ENCODE results near the gene MRI1. TPM values are rescaled to one million over a fixed set of nuclear protein-coding genes. Genes with fewer than 3 reads are reported as not detected.
"Not testable (repeated sequence)": the region's sequence is repeated elsewhere in the genome, so short reads cannot be mapped to it uniquely, and the experiment has no call there.

Gene MRI1
- total RNA-seq, 4 donors from 2014 or later = 31.2 to 51.8 (median 42.2) TPM

GRCh38 chr19:13774217-13775191 is 10.2 kb downstream of the MRI1 start, which contains the start of gene C19orf53:
Gene C19orf53, plus strand, starts transcription at chr19:13774456. Its CDS starts 22 bp downstream, at chr19:13774478.
- no peaks in the 10 kb centered on the region for H3K9me3 ChIP-seq
- ATAC-seq = peak; percentile 97
- TF ChIP-seq POLR2AphosphoS5 (IDR thresholded peaks at IDR 0.05) (peak; percentile 99), POLR2A (IDR thresholded peaks at IDR 0.05) (peak; percentile 90 to 92), EP300 (IDR thresholded peaks at IDR 0.05) (no peak)
- TF ChIP-seq, protein P1, sequence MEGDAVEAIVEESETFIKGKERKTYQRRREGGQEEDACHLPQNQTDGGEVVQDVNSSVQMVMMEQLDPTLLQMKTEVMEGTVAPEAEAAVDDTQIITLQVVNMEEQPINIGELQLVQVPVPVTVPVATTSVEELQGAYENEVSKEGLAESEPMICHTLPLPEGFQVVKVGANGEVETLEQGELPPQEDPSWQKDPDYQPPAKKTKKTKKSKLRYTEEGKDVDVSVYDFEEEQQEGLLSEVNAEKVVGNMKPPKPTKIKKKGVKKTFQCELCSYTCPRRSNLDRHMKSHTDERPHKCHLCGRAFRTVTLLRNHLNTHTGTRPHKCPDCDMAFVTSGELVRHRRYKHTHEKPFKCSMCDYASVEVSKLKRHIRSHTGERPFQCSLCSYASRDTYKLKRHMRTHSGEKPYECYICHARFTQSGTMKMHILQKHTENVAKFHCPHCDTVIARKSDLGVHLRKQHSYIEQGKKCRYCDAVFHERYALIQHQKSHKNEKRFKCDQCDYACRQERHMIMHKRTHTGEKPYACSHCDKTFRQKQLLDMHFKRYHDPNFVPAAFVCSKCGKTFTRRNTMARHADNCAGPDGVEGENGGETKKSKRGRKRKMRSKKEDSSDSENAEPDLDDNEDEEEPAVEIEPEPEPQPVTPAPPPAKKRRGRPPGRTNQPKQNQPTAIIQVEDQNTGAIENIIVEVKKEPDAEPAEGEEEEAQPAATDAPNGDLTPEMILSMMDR (IDR thresholded peaks at IDR 0.05) = no peak
- H3K4me1 ChIP-seq = peaks cover 0 to 34% (median 12%) of the 10 kb centered on the region in 3 donors
- WGBS, 2 donors (ENCODE audit: low coverage in 1 of 2) = 1% methylated on average over 31 to 40 of the region's 61 CpGs
- H3K27me3 ChIP-seq = no peaks in the 10 kb centered on the region
- peak within 1 kb of the TSS; percentile 80 to 97 (median 94) for H3K27ac ChIP-seq
- peak within 1 kb of the TSS; percentile 77 to 93 for H3K4me3 ChIP-seq
- H3K36me3 ChIP-seq = peaks cover 0 to 65% of the 10 kb centered on the region in 2 donors

- Histone ChIP-seq H3K27me3 (no peaks in the 10 kb centered on the region), H3K4me3 (no peak overlapping the region), H3K9me3 (no peaks in the 10 kb centered on the region), H3K4me1 (peaks cover 0 to 53% (median 20%) of the 10 kb centered on the region in 3 donors), H3K36me3 (peaks cover 0 to 38% of the 10 kb centered on the region in 2 donors), H3K27ac (no peak overlapping the region)
- TF ChIP-seq EP300 (IDR thresholded peaks at IDR 0.05) = no peak
- TF ChIP-seq, protein P1 (IDR thresholded peaks at IDR 0.05) = no peak
- no peak for TF ChIP-seq POLR2A (IDR thresholded peaks at IDR 0.05)
- no peak for TF ChIP-seq POLR2AphosphoS5 (IDR thresholded peaks at IDR 0.05)
- no peak for ATAC-seq
- WGBS, 2 donors (ENCODE audit: low coverage in 1 of 2) = 76 to 78% methylated on average over 4 to 8 of the region's 9 CpGs
Observed at GRCh38 chr19:13778398-13778797, 14.1 kb downstream of the MRI1 start.

DNA sequence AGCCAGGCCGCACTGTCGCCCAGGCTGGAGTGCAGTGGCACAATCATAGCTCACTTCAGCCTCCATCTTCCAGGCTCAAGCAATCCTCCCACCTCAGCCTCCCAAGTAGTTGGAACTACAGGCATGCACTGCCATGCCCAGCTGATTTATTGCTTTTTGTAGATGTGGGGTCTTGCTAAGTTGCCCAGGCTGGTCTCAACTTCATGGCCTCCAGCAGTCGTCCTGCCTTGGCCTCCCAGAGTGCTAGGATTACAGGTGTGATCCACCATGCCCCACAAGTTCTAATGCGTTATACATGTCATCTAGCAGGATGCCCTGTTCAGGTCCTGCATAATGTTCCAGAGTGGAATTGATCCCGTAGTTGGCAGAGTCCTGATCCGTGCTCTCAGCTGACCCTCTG is 14.5 kb downstream of the MRI1 start:
- ATAC-seq = no peak
- no peaks in the 10 kb centered on the region for H3K27me3 ChIP-seq
- peaks cover 0 to 50% (median 18%) of the 10 kb centered on the region in 3 donors for H3K4me1 ChIP-seq
- WGBS, 2 donors (ENCODE audit: low coverage in 1 of 2) = 83 to 93% methylated on average over 2 to 5 of the region's 6 CpGs
- H3K36me3 ChIP-seq = peaks cover 0 to 38% of the 10 kb centered on the region in 2 donors
- no peak overlapping the region for H3K4me3 ChIP-seq
- H3K27ac ChIP-seq = no peak overlapping the region
- TF ChIP-seq POLR2AphosphoS5 (IDR thresholded peaks at IDR 0.05) = no peak
- no peak for TF ChIP-seq EP300 (IDR thresholded peaks at IDR 0.05)
- TF ChIP-seq, protein P1 (IDR thresholded peaks at IDR 0.05) = no peak
- no peaks in the 10 kb centered on the region for H3K9me3 ChIP-seq

DNA sequence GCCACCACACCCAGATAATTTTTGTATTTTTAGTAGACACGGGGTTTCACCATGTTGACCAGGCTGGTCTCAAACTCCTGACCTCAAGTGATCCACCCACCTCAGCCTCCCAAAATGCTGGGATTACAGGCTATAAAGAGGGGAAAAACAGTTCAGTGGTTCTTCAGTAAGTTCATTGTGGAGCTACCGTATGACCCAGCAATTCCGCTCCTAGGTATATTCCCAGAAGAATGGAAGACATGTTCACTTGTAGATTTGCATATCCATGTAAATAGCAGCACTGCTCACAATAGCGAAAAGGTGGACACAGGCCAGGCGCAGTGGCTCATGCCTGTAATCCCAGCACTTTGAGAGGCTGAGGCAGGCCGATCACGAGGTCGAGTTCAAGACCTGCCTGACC is 15.5 kb downstream of the MRI1 start:
- H3K27ac ChIP-seq = peak overlapping the region in 1 of 4 donors; percentile 77
- WGBS, 2 donors (ENCODE audit: low coverage in 1 of 2) = 87 to 100% methylated on average over 1 to 5 of the region's 8 CpGs
- ATAC-seq = not testable (repeated sequence)

GRCh38 chr19:13781547-13781946 is 17.2 kb downstream of the MRI1 start:
- Histone ChIP-seq H3K27ac (peak overlapping the region in 3 of 4 donors; percentile 71 to 78 (median 77)), H3K4me1 (peaks cover 0 to 38% (median 14%) of the 10 kb centered on the region in 3 donors), H3K4me3 (no peak overlapping the region), H3K27me3 (no peaks in the 10 kb centered on the region), H3K36me3 (peaks cover 0 to 34% of the 10 kb centered on the region in 2 donors), H3K9me3 (no peaks in the 10 kb centered on the region)
- 3% methylated on average over 5 of the region's 5 CpGs; no CpG with 5 or more reads in 1 of the 2 donors for WGBS, 2 donors (ENCODE audit: low coverage in 1 of 2)
- no peak for TF ChIP-seq EP300 (IDR thresholded peaks at IDR 0.05)
- peak; percentile 88 for TF ChIP-seq POLR2AphosphoS5 (IDR thresholded peaks at IDR 0.05)
- ATAC-seq = peak; percentile 90

More for the DNA sequence above, 15.5 kb downstream of the MRI1 start:
- H3K27me3 ChIP-seq, H3K4me3 ChIP-seq, H3K9me3 ChIP-seq: not testable (repeated sequence)
- peaks cover 0 to 38% of the 10 kb centered on the region in 2 donors for H3K36me3 ChIP-seq
- peaks cover 0 to 48% (median 18%) of the 10 kb centered on the region in 3 donors for H3K4me1 ChIP-seq
